Transverse colon (tissue), 4 donors: ENCODE results near the gene OR10H5. TPM values are rescaled to one million over a fixed set of nuclear protein-coding genes. Genes with fewer than 3 reads are reported as not detected.

Experiments used
- DNase-seq: peaks from one replicate; pipeline ENCODE4 v3.0.0-alpha.2; 2019
- H3K27ac ChIP-seq, 4 donors: fragments of 200-600 bp; sonication (generic); 2 replicates each; pipeline ENCODE4 v1.5.1; 2016 to 2018; ENCODE audit warnings: inconsistent platforms in 4 of 4
- H3K27me3 ChIP-seq: fragments of 200-600 bp; sonication (generic); 2 replicates; pipeline ENCODE4 v1.5.1; 2017; ENCODE audit warnings: inconsistent platforms
- H3K36me3 ChIP-seq, 4 donors: fragments of 200-600 bp; sonication (generic); 2 replicates each; pipeline ENCODE4 v1.5.1; 2017 to 2019; ENCODE audit warnings: inconsistent platforms in 4 of 4
- H3K4me1 ChIP-seq, 4 donors: fragments of 200-600 bp; sonication (generic); 2 replicates each; pipeline ENCODE4 v1.5.1; 2017 to 2020; ENCODE audit warnings: inconsistent platforms in 4 of 4
- H3K4me3 ChIP-seq, 4 donors: fragments of 200-600 bp; sonication (generic); 1 replicate in 1 of 4; 2 replicates in 3 of 4; pipeline versions ENCODE4 v1.5.1 to v1.6.1; 2017 to 2019; ENCODE audit warnings: inconsistent platforms in 4 of 4
- H3K9me3 ChIP-seq, 2 donors: fragments of 200-600 bp; sonication (generic); 2 replicates each; pipeline ENCODE4 v1.5.1; 2017 to 2019; ENCODE audit warnings: inconsistent platforms in 2 of 2
- EP300 ChIP-seq: sonication (generic); formaldehyde crosslinking; IDR thresholded peaks from one replicate; pipeline ENCODE4 v1.6.1; 2017; ENCODE audit warnings: antibody characterized with exemption, low read depth
- POLR2A ChIP-seq: fragments of 450-650 bp; IDR thresholded peaks from one replicate; pipeline ENCODE4 v1.6.1; 2016; ENCODE audit warnings: antibody characterized with exemption, mild to moderate bottlenecking, moderate library complexity
- POLR2AphosphoS5 ChIP-seq, 3 donors: sonication (generic); formaldehyde crosslinking; IDR thresholded peaks; one replicate each; pipeline ENCODE4 v1.6.1; 2016; ENCODE audit warnings: antibody characterized with exemption in 3 of 3
- WGBS, 2 donors: methylation state at CpG; one replicate each; pipeline ENCODE4 v1.1.5; 2018; ENCODE audit warnings: low coverage in 1 of 2; 5-methylcytosine and 5-hydroxymethylcytosine counted together
- in situ Hi-C, 4 donors: fragments of 200-750 bp; cut with MboI; loops; one replicate each; pipeline versions ENCODE4 v1.15.0 to v1.15.1; 2017; ENCODE audit warnings: low sequenced_read_pairs in 3 of 4, low pct_ligation_motif_present in 1 of 4, low pct_unique_long_range_greater_than_20kb in 1 of 4
- intact Hi-C: fragments of 100-400 bp; cut with DNase I; formaldehyde crosslinking; loops from one replicate; pipeline ENCODE4 v1.15.1; 2023; ENCODE audit warnings: low total_unique reads
- total RNA-seq, 4 donors: library from RNA; depleted of rRNA; stranded (reverse); fragments of >200 nt; gene quantifications; one replicate each; pipeline ENCODE4 v1.1.0, GENCODE V29; 2016
- TF ChIP-seq, protein P1 (sequence below), 5 experiments: fragments of 200-600 bp in 3 of 5; fragments of 450-650 bp in 2 of 5; sonication (generic) in 3 of 5; IDR thresholded peaks; 1 replicate in 2 of 5; 2 replicates in 3 of 5; pipeline ENCODE4 v1.5.1; 2016 to 2017; ENCODE audit warnings: antibody characterized with exemption in 5 of 5, inconsistent platforms in 3 of 5, mild to moderate bottlenecking in 2 of 5, moderate library complexity in 1 of 5

OR10H5 gene
- total RNA-seq, 4 donors from 2014 or later: not detected

DNA sequence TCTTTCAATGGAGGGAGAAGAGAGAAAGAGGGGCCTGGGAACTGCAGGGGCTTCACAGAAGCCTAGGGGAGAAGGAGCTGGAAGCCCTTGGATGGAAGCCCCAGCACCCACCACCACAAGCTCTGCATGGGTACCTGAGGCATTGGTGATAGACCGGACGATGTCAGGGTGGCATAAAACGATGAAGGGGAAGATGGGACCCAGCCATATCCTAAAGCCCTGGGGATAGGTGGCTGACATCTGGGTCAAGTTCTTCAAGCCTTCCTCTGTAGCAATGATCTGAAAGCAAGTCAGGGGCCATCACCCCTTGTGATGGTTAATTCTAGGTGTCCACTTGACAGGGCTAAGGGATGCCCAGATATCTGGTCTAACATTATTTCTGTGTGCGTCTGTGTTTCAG is 11.2 kb upstream of the OR10H5 start:
- Histone ChIP-seq H3K9me3 (no peaks in the 10 kb centered on the region), H3K27ac (no peak overlapping the region), H3K4me1 (peaks cover 7 to 12% (median 11%) of the 10 kb centered on the region in 4 donors), H3K36me3 (no peaks in the 10 kb centered on the region), H3K27me3 (no peaks in the 10 kb centered on the region), H3K4me3 (no peak overlapping the region)
- 73 to 86% methylated on average over 2 to 4 of the region's 4 CpGs for WGBS, 2 donors
- TF ChIP-seq EP300: no peak
- TF ChIP-seq, protein P1, sequence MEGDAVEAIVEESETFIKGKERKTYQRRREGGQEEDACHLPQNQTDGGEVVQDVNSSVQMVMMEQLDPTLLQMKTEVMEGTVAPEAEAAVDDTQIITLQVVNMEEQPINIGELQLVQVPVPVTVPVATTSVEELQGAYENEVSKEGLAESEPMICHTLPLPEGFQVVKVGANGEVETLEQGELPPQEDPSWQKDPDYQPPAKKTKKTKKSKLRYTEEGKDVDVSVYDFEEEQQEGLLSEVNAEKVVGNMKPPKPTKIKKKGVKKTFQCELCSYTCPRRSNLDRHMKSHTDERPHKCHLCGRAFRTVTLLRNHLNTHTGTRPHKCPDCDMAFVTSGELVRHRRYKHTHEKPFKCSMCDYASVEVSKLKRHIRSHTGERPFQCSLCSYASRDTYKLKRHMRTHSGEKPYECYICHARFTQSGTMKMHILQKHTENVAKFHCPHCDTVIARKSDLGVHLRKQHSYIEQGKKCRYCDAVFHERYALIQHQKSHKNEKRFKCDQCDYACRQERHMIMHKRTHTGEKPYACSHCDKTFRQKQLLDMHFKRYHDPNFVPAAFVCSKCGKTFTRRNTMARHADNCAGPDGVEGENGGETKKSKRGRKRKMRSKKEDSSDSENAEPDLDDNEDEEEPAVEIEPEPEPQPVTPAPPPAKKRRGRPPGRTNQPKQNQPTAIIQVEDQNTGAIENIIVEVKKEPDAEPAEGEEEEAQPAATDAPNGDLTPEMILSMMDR (IDR thresholded peaks at IDR 0.05): no peak
- TF ChIP-seq POLR2A: no peak
- TF ChIP-seq POLR2AphosphoS5 (IDR thresholded peaks at IDR 0.05): no peak
- in situ Hi-C loops: loop anchor here (5.0 kb wide), 2 partner anchors 99 to 104 kb away; partner anchors contain the start of gene CYP4F12 (in 1 of the 4)
- DNase-seq: no peak
- intact Hi-C loops: no loop called here

DNA sequence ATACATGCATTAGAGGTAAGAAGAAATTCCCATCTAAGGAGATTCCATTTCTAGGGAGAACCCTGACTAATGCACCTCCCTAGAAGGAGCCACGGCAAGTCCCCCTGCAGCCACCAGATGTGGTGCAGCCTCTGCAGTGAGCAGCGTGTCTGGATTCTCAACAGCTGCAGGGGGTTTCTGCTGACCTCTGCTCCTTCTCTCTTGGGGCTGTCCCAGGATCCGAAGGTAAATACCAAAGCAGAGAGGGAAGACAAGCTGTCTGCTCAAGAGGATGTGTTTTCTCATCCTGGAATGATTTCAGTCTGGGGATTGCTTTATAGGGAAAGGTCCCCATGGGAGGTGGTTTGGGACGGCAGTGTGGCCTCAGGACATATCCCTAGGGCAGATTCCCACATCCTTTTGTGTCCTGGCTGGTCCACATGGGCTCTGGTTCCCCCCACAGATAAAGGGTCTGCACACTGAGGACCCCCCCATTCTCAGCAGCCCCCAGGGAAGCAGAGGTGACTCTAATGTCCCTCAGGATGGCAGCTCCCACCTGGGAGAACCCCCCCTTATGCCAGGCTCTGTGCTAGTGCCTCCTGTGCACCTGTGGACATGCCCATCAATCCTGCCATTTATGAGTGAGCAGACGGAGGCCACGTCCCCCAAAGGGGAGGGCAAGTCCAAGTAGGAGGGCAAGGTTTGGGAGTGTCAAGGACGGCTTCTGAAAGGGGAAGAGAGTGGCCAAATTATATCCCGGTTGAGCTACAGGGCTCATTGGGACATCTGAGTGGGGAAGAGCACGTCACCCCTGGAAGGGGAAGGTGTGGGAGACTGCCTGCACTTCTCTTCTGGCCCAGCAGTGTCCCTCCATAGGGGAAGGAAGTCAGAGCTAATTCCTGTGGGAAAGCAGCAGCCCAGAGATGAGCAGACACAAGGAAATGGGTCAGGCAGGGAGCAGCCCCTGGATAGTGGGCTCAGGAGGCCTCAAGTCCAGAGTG is 10.2 kb upstream of the OR10H5 start:
- no peak overlapping the region for H3K4me3 ChIP-seq
- H3K36me3 ChIP-seq: no peaks in the 10 kb centered on the region
- intact Hi-C loops (no loop called here), in situ Hi-C loops (loop anchor here (5.0 kb wide), 2 partner anchors 100 to 105 kb away; partner anchors contain the start of gene CYP4F12 (in 1 of the 4))
- no peak overlapping the region for H3K27ac ChIP-seq
- H3K4me1 ChIP-seq: peaks cover 7 to 12% (median 11%) of the 10 kb centered on the region in 4 donors
- TF ChIP-seq POLR2A: no peak
- 59% methylated on average over 9 of the region's 9 CpGs; no CpG with 5 or more reads in 1 of the 2 donors for WGBS, 2 donors
- no peaks in the 10 kb centered on the region for H3K9me3 ChIP-seq
- DNase-seq: no peak
- no peaks in the 10 kb centered on the region for H3K27me3 ChIP-seq

DNA sequence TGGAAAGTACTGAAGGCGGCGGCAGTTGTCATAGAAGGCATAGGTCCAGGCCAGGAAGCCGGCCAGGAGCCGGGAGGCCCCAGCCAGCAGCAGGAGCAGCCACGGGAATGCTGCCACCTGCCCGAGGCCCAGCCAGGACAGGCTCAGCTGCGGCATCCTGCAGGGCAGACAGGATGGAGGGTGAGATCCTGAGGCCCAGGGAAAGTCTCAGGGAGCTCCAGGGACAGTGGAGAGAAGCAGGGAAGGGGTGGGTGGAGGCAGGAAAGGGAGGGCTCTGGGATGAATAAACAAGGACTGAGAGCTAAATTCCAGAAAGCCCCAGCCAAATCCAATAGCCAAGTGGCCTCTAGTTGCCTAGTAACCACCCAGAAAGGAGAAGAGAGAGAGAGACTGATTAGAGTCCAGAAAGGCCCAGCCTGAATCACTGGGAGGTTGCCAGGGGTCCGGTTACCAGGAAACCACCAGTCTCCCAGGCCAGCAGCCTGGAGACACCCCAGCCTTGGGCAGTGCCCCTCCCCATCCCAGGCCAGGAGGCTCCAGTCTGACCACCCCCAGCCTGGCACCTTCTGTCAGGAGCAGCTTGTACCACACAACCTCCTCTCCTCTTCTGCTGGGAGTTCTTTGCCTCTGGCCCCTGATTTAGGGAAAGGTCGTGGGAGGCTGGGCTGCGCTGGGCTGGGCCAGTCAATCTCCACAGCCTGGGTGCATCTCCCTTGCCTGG is 7.5 kb upstream of the OR10H5 start:
- Histone ChIP-seq H3K9me3 (no peaks in the 10 kb centered on the region), H3K27ac (peak overlapping the region; percentile 39 to 87 (median 70)), H3K36me3 (no peaks in the 10 kb centered on the region), H3K27me3 (no peaks in the 10 kb centered on the region), H3K4me1 (peaks cover 7 to 12% (median 11%) of the 10 kb centered on the region in 4 donors), H3K4me3 (no peak overlapping the region)
- TF ChIP-seq, protein P1 (IDR thresholded peaks at IDR 0.05): no peak
- no peak for TF ChIP-seq POLR2A
- TF ChIP-seq POLR2AphosphoS5 (IDR thresholded peaks at IDR 0.05): peak in 1 of 3 donors; percentile 30
- peak; percentile 61 for DNase-seq
- in situ Hi-C loops (loop anchor here (5.0 kb wide), 2 partner anchors 103 to 108 kb away; partner anchors contain the start of gene CYP4F12 (in 1 of the 4)), intact Hi-C loops (no loop called here)
- 5 to 33% methylated on average over 1 to 5 of the region's 10 CpGs for WGBS, 2 donors

DNA sequence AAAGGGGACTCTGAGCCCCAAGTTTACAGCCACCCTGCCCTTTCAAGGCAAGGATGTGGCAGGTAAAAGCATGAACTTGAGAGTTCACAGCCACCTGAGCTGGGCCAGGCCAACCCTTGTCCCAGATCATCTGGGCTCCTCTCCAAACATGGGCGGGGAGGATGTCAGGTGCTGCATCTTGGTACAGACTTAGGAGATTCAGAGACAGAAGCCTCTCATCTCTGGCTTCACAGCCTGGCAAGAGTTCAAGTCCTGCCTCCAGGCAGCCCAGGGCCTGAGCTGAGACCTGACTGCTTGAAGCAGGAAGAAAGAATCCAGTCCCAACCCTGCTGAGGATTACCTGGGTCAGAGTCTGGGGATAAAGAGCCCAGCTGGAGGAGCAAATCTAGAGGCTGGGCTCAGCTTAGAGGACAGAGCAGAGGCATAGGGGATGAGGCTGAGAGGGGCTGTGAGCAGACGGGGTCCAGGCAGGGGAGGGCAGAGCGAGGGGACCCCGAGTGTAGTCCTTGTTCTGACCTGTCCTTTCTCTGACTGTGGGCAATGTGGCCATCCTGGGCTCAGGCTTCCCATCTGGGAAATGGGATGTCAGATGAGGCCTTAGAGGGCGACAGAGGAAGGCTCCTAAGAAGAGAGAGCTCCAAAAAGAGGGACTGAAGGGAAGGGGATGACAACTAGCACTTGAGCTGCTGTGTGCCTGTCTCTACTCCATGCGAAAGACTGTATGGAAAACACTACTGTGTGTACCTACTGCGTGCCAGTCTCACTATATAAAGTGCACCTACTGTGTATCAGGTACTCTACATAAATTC is 6.6 kb upstream of the OR10H5 start:
- WGBS, 2 donors: 70 to 71% methylated on average over 2 to 7 of the region's 7 CpGs
- peak; percentile 45 for DNase-seq
- intact Hi-C loops (no loop called here), in situ Hi-C loops (no loop called here)
- Histone ChIP-seq H3K27ac (peak overlapping the region; percentile 39 to 87 (median 70)), H3K27me3 (no peaks in the 10 kb centered on the region), H3K9me3 (no peaks in the 10 kb centered on the region), H3K4me3 (no peak overlapping the region), H3K36me3 (no peaks in the 10 kb centered on the region), H3K4me1 (peaks cover 7 to 12% (median 11%) of the 10 kb centered on the region in 4 donors)
- TF ChIP-seq, protein P1 (IDR thresholded peaks at IDR 0.05): no peak
- TF ChIP-seq POLR2A (no peak), POLR2AphosphoS5 (IDR thresholded peaks at IDR 0.05) (no peak), EP300 (no peak)
